GM12878 (cell line): ENCODE data around the gene JCHAIN. TPM values are rescaled to one million over a fixed set of nuclear protein-coding genes. Genes with fewer than 3 reads are reported as not detected.
A peak's percentile ranks its signal among the peaks of the same experiment; 100 is the strongest.

Source experiments
- ATAC-seq: fragments of 200-7000 bp; cut with Tn5 transposase; 3 replicates; pipeline ENCODE4 v1.9.1; 2020; ENCODE audit warnings: mild to moderate bottlenecking, moderate library complexity
- BruUV-seq: library from RNA; stranded (reverse); fragments of 400-500 nt; replicated peaks from 2 replicates; lab custom pipeline; 2021; lab: Mats Ljungman, UMichigan
- CTCF ChIA-PET: fragments of 300-600 bp; sonication (Branson Sonifier 250); formaldehyde crosslinking; extraction: SDS; loops from one replicate; lab custom pipeline; 2021; ENCODE audit warnings: inconsistent platforms; lab: Yijun Ruan, JAX
- POLR2A ChIA-PET: fragments of 350-600 bp; formaldehyde crosslinking; extraction: SDS; loops from one replicate; lab custom pipeline; 2021; ENCODE audit warnings: inconsistent platforms; lab: Charles Lee
- RAD21 ChIA-PET: fragments of 300-600 bp; sonication (Branson Sonifier 250); formaldehyde crosslinking; loops from one replicate; lab custom pipeline; 2023; ENCODE audit warnings: antibody characterized with exemption; ENCODE audit not compliant: unreplicated experiment; lab: Charles Lee
- SMC1A ChIA-PET: fragments of 300-600 bp; sonication (Branson Sonifier 250); formaldehyde crosslinking; loops from one replicate; lab custom pipeline; 2023; ENCODE audit not compliant: unreplicated experiment, uncharacterized antibody; lab: Charles Lee
- DNase-seq: peaks from one replicate; pipeline ENCODE4 v3.0.0-alpha.2; 2011; ENCODE audit warnings: low read depth, low spot score
- FAIRE-seq: peaks from 3 replicates; lab custom pipeline; 2011; peaks lifted over from hg19 to GRCh38; lab: Jason Lieb, UNC
- H2AFZ ChIP-seq: 2 replicates; pipeline ENCODE4 v1.6.0; 2011; ENCODE audit warnings: low read depth, low read length, control low read depth; ENCODE audit not compliant: control insufficient read depth
- H3K27ac ChIP-seq: 2 replicates; pipeline ENCODE4 v1.5.1; 2011; ENCODE audit warnings: control low read depth; ENCODE audit not compliant: control insufficient read depth, insufficient read depth
- H3K27me3 ChIP-seq, 2 experiments: replicated peaks in 1 of 2; 2 replicates each; pipeline versions ENCODE4 v1.6.0 to v1.6.1; 2011; ENCODE audit warnings: low read length in 1 of 2; ENCODE audit not compliant: control insufficient read depth in 2 of 2, insufficient read depth in 2 of 2
- H3K36me3 ChIP-seq, 2 experiments: 2 replicates each; pipeline ENCODE4 v1.5.1; 2011; ENCODE audit warnings: low read length in 1 of 2; ENCODE audit not compliant: control insufficient read depth in 2 of 2, insufficient read depth in 2 of 2
- H3K4me1 ChIP-seq: 2 replicates; pipeline ENCODE4 v1.6.1; 2011; ENCODE audit warnings: mild to moderate bottlenecking, low read length, moderate library complexity, mixed read lengths; ENCODE audit not compliant: control insufficient read depth, insufficient read depth
- H3K4me2 ChIP-seq: 2 replicates; pipeline ENCODE4 v1.6.0; 2011; ENCODE audit warnings: control low read depth; ENCODE audit not compliant: control insufficient read depth, insufficient read depth
- H3K4me3 ChIP-seq: fragments of 200-600 bp; sonication (generic); 2 replicates; pipeline ENCODE4 v1.5.1; 2016
- H3K79me2 ChIP-seq: 2 replicates; pipeline ENCODE4 v1.6.0; 2011; ENCODE audit warnings: low read length; ENCODE audit not compliant: control insufficient read depth, insufficient read depth
- H3K9ac ChIP-seq: 2 replicates; pipeline ENCODE4 v1.8.0; 2011; ENCODE audit warnings: low read length, control low read depth, mixed read lengths; ENCODE audit not compliant: control insufficient read depth, insufficient read depth
- H3K9me3 ChIP-seq: replicated peaks from 3 replicates; pipeline ENCODE4 v1.5.1; 2011; ENCODE audit warnings: mild to moderate bottlenecking, low read length; ENCODE audit not compliant: control insufficient read depth, insufficient read depth
- H4K20me1 ChIP-seq: 2 replicates; pipeline ENCODE4 v1.6.0; 2011; ENCODE audit not compliant: control insufficient read depth, insufficient read depth
- ATF2 ChIP-seq: IDR thresholded peaks from 2 replicates; pipeline ENCODE4 v1.6.1; 2012; ENCODE audit warnings: low read length, inconsistent platforms
- CHD2 ChIP-seq: IDR thresholded peaks from 2 replicates; pipeline ENCODE4 v1.6.1; 2011; ENCODE audit warnings: low read depth, low read length, improper control_type of control experiment, borderline replicate concordance
- ETV6 ChIP-seq, 2 experiments: fragments of 450-650 bp in 1 of 2; IDR thresholded peaks in 1 of 2; conservative IDR thresholded peaks in 1 of 2; 2 replicates each; pipeline ENCODE4 v1.6.1; 2014; ENCODE audit warnings: antibody characterized with exemption in 1 of 2, borderline replicate concordance in 1 of 2, low read depth in 1 of 2, mild to moderate bottlenecking in 1 of 2, moderate library complexity in 1 of 2
- IKZF1 ChIP-seq: fragments of 450-650 bp; conservative IDR thresholded peaks from 2 replicates; pipeline ENCODE4 v1.6.1; 2017; ENCODE audit warnings: antibody characterized with exemption, mild to moderate bottlenecking
- JUNB ChIP-seq: IDR thresholded peaks from 2 replicates; pipeline ENCODE4 v1.6.1; 2016; ENCODE audit warnings: antibody characterized with exemption, mild to moderate bottlenecking
- SMAD1 ChIP-seq: fragments of 450-650 bp; IDR thresholded peaks from 2 replicates; pipeline ENCODE4 v1.6.1; 2018; ENCODE audit warnings: mild to moderate bottlenecking, low read depth; ENCODE audit not compliant: partially characterized antibody
- SREBF1 ChIP-seq: IDR thresholded peaks from 2 replicates; pipeline ENCODE4 v1.6.1; 2012; ENCODE audit warnings: mild to moderate bottlenecking, low read length
- TBL1XR1 ChIP-seq: IDR thresholded peaks from 2 replicates; pipeline ENCODE4 v1.6.1; 2012; ENCODE audit warnings: low read depth, low read length, improper control_type of control experiment
- ZNF207 ChIP-seq: fragments of 450-650 bp; IDR thresholded peaks from 2 replicates; pipeline ENCODE4 v1.6.1; 2014; ENCODE audit warnings: antibody characterized with exemption, mild to moderate bottlenecking, borderline replicate concordance
- ZNF592 ChIP-seq: fragments of 450-650 bp; IDR thresholded peaks from 2 replicates; pipeline ENCODE4 v1.6.1; 2017; ENCODE audit warnings: mild to moderate bottlenecking, moderate library complexity
- ZSCAN29 ChIP-seq: fragments of 450-650 bp; IDR thresholded peaks from 2 replicates; pipeline ENCODE4 v1.6.1; 2017; ENCODE audit warnings: mild to moderate bottlenecking, moderate library complexity
- WGBS: methylation state at CpG from one replicate; pipeline ENCODE4 v1.1.6; 2016; ENCODE audit warnings: low lambda C conversion rate; ENCODE audit not compliant: insufficient replicate concordance, insufficient coverage; ENCODE audit errors: missing lambda C conversion rate; 5-methylcytosine and 5-hydroxymethylcytosine counted together
- in situ Hi-C: fragments of 300-500 bp; cut with MboI; formaldehyde crosslinking; loops from 9 replicates; pipeline ENCODE4 v1.14.3; 2018; ENCODE audit warnings: mixed read lengths
- intact Hi-C: fragments of 100-400 bp; cut with micrococcal nuclease; formaldehyde crosslinking; loops from one replicate; pipeline ENCODE4 v1.14.2; 2022; ENCODE audit not compliant: unreplicated experiment
- polyA plus RNA-seq, 11 experiments: library from polyadenylated mRNA; depleted of rRNA in 4 of 11; unstranded in 6 of 11; stranded (reverse) in 5 of 11; fragments of >200 nt; fragmentation: Nextera tagmentation in 4 of 11; fragmentation: Illumina TruSeq in 1 of 11; extraction: Ambion mirVana in 4 of 11; extraction: Trizol in 1 of 11; gene quantifications; 1 replicate in 1 of 11; 2 replicates in 10 of 11; pipeline versions ENCODE4 v1.2.1 to v1.2.3, GENCODE V29; 2011 to 2016; ENCODE audit warnings: inconsistent platforms in 2 of 11, missing spikeins in 2 of 11, low read depth in 1 of 11
- total RNA-seq, 4 experiments: library from RNA; depleted of rRNA in 3 of 4; stranded (reverse); fragments of >200 nt in 3 of 4; fragmentation: Illumina TruSeq in 1 of 4; extraction: Trizol in 1 of 4; gene quantifications; 2 replicates each; pipeline versions ENCODE4 v1.2.1 to v1.2.3, GENCODE V29; 2013 to 2021
- TF ChIP-seq, protein P1 (sequence below): IDR thresholded peaks from 2 replicates; pipeline ENCODE4 v1.6.1; 2012; ENCODE audit warnings: low read depth, low read length, improper control_type of control experiment
- TF ChIP-seq, protein P2 (sequence below): IDR thresholded peaks from 2 replicates; pipeline ENCODE4 v1.6.1; 2012; ENCODE audit warnings: low read depth, low read length, improper control_type of control experiment
- TF ChIP-seq, protein P3 (sequence below): fragments of 450-650 bp; IDR thresholded peaks from 2 replicates; pipeline ENCODE4 v1.6.1; 2017; ENCODE audit warnings: borderline replicate concordance

The JCHAIN gene
- total and polyA plus RNA-seq, 10 of the 15 experiments (the other 5 are each of a cell fraction or from before 2014, with no cell fraction given) = 188 to 1,045 (median 486) TPM

- Histone ChIP-seq H3K27ac (peak overlapping the region; percentile 50), H3K4me2 (peak overlapping the region; percentile 91), H3K79me2 (peaks cover 2% of the 10 kb centered on the region; the same call in 1 of the 2 replicates), H3K9me3 (no peaks in the 10 kb centered on the region), H3K4me1 (no peaks in the 10 kb centered on the region; the same call in 1 of the 2 replicates), H3K4me3 (peak overlapping the region; percentile 92), H3K9ac (peak overlapping the region; percentile 59), H2AFZ (peak overlapping the region; percentile 82), H3K27me3 (no peaks in the 10 kb centered on the region), H4K20me1 (no peaks in the 10 kb centered on the region), H3K36me3 (no peaks in the 10 kb centered on the region)
- FAIRE-seq = peak; percentile 38
- DNase-seq = no peak
- in situ Hi-C loops (no loop called here), intact Hi-C loops (loop anchor here (2.0 kb wide), 1 partner anchor 15 kb away; the partner anchor contains the start of gene UTP3)
- ATAC-seq = no peak
- BruUV-seq = no TSS peak
- POLR2A ChIA-PET = interaction anchor here (0.6 to 7.8 kb wide), 9 partner anchors 9 to 141 kb away, joined by 3 to 52 read pairs (median 6); partner anchors contain the start of gene UTP3
- WGBS = 13% methylated on average over 11 of the region's 11 CpGs
- RAD21 ChIA-PET = interaction anchor here (0.6 to 7.1 kb wide), 23 partner anchors 9 to 303 kb away, joined by 3 to 82 read pairs (median 6); partner anchors contain the start of genes MOB1B and UTP3
- SMC1A ChIA-PET = interaction anchor here (0.6 to 5.8 kb wide), 31 partner anchors 9 to 305 kb away, joined by 3 to 77 read pairs (median 6); partner anchors contain the start of genes DCK, GRSF1, JCHAIN and UTP3
- CTCF ChIA-PET = interaction anchor here (0.5 to 7.5 kb wide), 26 partner anchors 9 to 306 kb away, joined by 3 to 77 read pairs (median 4); partner anchors contain the start of genes DCK, MOB1B and UTP3
- TF ChIP-seq, protein P1, sequence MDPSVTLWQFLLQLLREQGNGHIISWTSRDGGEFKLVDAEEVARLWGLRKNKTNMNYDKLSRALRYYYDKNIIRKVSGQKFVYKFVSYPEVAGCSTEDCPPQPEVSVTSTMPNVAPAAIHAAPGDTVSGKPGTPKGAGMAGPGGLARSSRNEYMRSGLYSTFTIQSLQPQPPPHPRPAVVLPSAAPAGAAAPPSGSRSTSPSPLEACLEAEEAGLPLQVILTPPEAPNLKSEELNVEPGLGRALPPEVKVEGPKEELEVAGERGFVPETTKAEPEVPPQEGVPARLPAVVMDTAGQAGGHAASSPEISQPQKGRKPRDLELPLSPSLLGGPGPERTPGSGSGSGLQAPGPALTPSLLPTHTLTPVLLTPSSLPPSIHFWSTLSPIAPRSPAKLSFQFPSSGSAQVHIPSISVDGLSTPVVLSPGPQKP = no peak
- TF ChIP-seq SMAD1 = no peak
- TF ChIP-seq ZSCAN29 = no peak
- TF ChIP-seq ETV6 (conservative IDR thresholded peaks at IDR 0.05 in 1 of 2, IDR thresholded peaks at IDR 0.05 in 1 of 2; ENCODE audit: borderline replicate concordance in 1 of 2, low read depth in 1 of 2) = peak in 1 of 2 experiments; percentile 38; a peak in 1 of 4 replicates
- TF ChIP-seq, protein P2, sequence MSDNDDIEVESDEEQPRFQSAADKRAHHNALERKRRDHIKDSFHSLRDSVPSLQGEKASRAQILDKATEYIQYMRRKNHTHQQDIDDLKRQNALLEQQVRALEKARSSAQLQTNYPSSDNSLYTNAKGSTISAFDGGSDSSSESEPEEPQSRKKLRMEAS = no peak
- no peak for TF ChIP-seq TBL1XR1
- TF ChIP-seq ATF2 = 0 out of 2 replicates have a peak, but pooled peaks have one; percentile 12
- no peak for TF ChIP-seq SREBF1
- TF ChIP-seq ZNF592 = no peak
- TF ChIP-seq ZNF207 = no peak
- no peak for TF ChIP-seq CHD2
- TF ChIP-seq, protein P3, sequence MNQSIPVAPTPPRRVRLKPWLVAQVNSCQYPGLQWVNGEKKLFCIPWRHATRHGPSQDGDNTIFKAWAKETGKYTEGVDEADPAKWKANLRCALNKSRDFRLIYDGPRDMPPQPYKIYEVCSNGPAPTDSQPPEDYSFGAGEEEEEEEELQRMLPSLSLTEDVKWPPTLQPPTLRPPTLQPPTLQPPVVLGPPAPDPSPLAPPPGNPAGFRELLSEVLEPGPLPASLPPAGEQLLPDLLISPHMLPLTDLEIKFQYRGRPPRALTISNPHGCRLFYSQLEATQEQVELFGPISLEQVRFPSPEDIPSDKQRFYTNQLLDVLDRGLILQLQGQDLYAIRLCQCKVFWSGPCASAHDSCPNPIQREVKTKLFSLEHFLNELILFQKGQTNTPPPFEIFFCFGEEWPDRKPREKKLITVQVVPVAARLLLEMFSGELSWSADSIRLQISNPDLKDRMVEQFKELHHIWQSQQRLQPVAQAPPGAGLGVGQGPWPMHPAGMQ = no peak
- no peak for TF ChIP-seq IKZF1
- TF ChIP-seq JUNB = peak; percentile 55
Measured at GRCh38 chr4:70703619-70704214, 37.4 kb upstream of the JCHAIN start.
